AG04450 (cell line): ENCODE results near the gene CMC1. TPM values are rescaled to one million over a fixed set of nuclear protein-coding genes. Genes with fewer than 3 reads are reported as not detected.

Experiments used
- CTCF ChIA-PET: fragments of 300-600, 350-600 bp; formaldehyde crosslinking; extraction: SDS; loops from one replicate; lab custom pipeline; 2022; ENCODE audit warnings: antibody characterized with exemption, inconsistent platforms; lab: Charles Lee
- POLR2A ChIA-PET: fragments of 350-600 bp; formaldehyde crosslinking; extraction: SDS; loops from one replicate; lab custom pipeline; 2021; ENCODE audit warnings: antibody characterized with exemption, inconsistent platforms; lab: Yijun Ruan, JAX
- DNase-seq: peaks from one replicate; pipeline ENCODE4 v3.0.0-alpha.2; 2011; ENCODE audit warnings: low read depth, low spot score
- H3K27ac ChIP-seq: one replicate; pipeline ENCODE4 v1.5.1; 2012; ENCODE audit warnings: low read depth, low read length, control low read depth
- H3K27me3 ChIP-seq: one replicate; pipeline ENCODE4 v1.6.0; 2012; ENCODE audit warnings: low read length; ENCODE audit not compliant: control insufficient read depth, insufficient read depth
- H3K4me3 ChIP-seq: 2 replicates; pipeline ENCODE4 v1.5.1; 2011; ENCODE audit warnings: mild to moderate bottlenecking, low read depth, low read length, control low read depth
- H3K9me3 ChIP-seq: 2 replicates; pipeline ENCODE4 v1.5.1; 2012; ENCODE audit warnings: low read length; ENCODE audit not compliant: control insufficient read depth, insufficient read depth
- CTCF ChIP-seq: IDR thresholded peaks from 2 replicates; pipeline ENCODE4 v1.5.1; 2011; ENCODE audit warnings: low read depth, low read length, control low read depth, inconsistent platforms
- polyA plus RNA-seq: library from polyadenylated mRNA; depleted of rRNA; stranded (reverse); fragments of >200 nt; gene quantifications from 2 replicates; pipeline ENCODE4 v1.2.3, GENCODE V29; 2011

The CMC1 gene
- polyA plus RNA-seq, 1 experiment, result 30.3 TPM

- H3K27me3 ChIP-seq, result no peaks in the 10 kb centered on the region
- ChIA-PET CTCF (interaction anchor here (0.7 kb wide), 1 partner anchor 634 kb away, joined by 4 read pairs; no protein-coding TSS in a partner anchor), POLR2A (no interaction called here)
- DNase-seq, result no peak
- H3K4me3 ChIP-seq, result no peak overlapping the region
- no peak overlapping the region for H3K27ac ChIP-seq
- no peak for TF ChIP-seq CTCF
- no peaks in the 10 kb centered on the region for H3K9me3 ChIP-seq
Observed at GRCh38 chr3:28345690-28346089, 104.3 kb downstream of the CMC1 start.

- no peak for DNase-seq
- ChIA-PET POLR2A (interaction anchor here (0.5 to 1.5 kb wide), 2 partner anchors 27 to 716 kb away, joined by 3 to 5 read pairs; no protein-coding TSS in a partner anchor), CTCF (interaction anchor here (1.3 to 2.2 kb wide), 2 partner anchors 13 to 20 kb away, joined by 5 to 8 read pairs; no protein-coding TSS in a partner anchor)
- H3K27ac ChIP-seq, result peak overlapping the region; percentile 99
- H3K27me3 ChIP-seq, result no peaks in the 10 kb centered on the region
- H3K9me3 ChIP-seq, result no peaks in the 10 kb centered on the region
- H3K4me3 ChIP-seq, result peak overlapping the region; percentile 84
- TF ChIP-seq CTCF, result no peak
Observed at GRCh38 chr3:28347374-28348264, 106.2 kb downstream of the CMC1 start.

GRCh38 chr3:28348265-28348628 lies 106.8 kb downstream of the CMC1 start:
- no peak for DNase-seq
- peak overlapping the region; percentile 84 for H3K4me3 ChIP-seq
- peak overlapping the region; percentile 99 for H3K27ac ChIP-seq
- no peak for TF ChIP-seq CTCF
- ChIA-PET CTCF (interaction anchor here (1.3 to 2.2 kb wide), 3 partner anchors 14 to 636 kb away, joined by 5 to 8 read pairs (median 7); no protein-coding TSS in a partner anchor), POLR2A (interaction anchor here (0.5 to 1.5 kb wide), 4 partner anchors 28 to 864 kb away, joined by 3 to 5 read pairs (median 3); partner anchors contain the start of gene SLC4A7)
- no peaks in the 10 kb centered on the region for H3K27me3 ChIP-seq
- H3K9me3 ChIP-seq, result no peaks in the 10 kb centered on the region

GRCh38 chr3:28348629-28349468 lies 107.4 kb downstream of the CMC1 start, which contains the start of the genes AZI2 and ZCWPW2:
AZI2 (minus strand) TSS chr3:28348824; CDS start chr3:28340617, 8,207 bp downstream.
ZCWPW2 (plus strand) TSS chr3:28348721; CDS start chr3:28413069, 64,348 bp downstream.
- ChIA-PET POLR2A (interaction anchor here (0.6 to 1.5 kb wide), 5 partner anchors 20 to 932 kb away, joined by 3 to 5 read pairs (median 3); partner anchors contain the start of genes RBMS3 and SLC4A7), CTCF (interaction anchor here (1.0 to 2.2 kb wide), 4 partner anchors 14 to 637 kb away, joined by 3 to 8 read pairs (median 6); no protein-coding TSS in a partner anchor)
- Histone ChIP-seq H3K9me3 (no peaks in the 10 kb centered on the region), H3K27ac (peak within 1 kb of the TSS; percentile 99), H3K27me3 (no peaks in the 10 kb centered on the region), H3K4me3 (peak within 1 kb of the TSS; percentile 84)
- peak; percentile 90 for DNase-seq
- TF ChIP-seq CTCF, result peak; percentile 36; the same call in 1 of the 2 replicates
